Esophagus muscularis mucosa (tissue), 4 donors: ENCODE measurements around the gene SIGLEC10. TPM values are rescaled to one million over a fixed set of nuclear protein-coding genes. Genes with fewer than 3 reads are reported as not detected.
A peak's percentile ranks its signal among the peaks of the same experiment; 100 is the strongest.

Experiments
- DNase-seq: peaks from one replicate; pipeline ENCODE4 v3.0.0-alpha.2; 2017; ENCODE audit errors: extremely low spot score
- H3K27ac ChIP-seq, 4 donors: fragments of 200-600 bp; sonication (generic); replicated peaks in 1 of 4; 1 replicate in 3 of 4; 2 replicates in 1 of 4; pipeline ENCODE4 v1.5.1; 2016 to 2019; ENCODE audit warnings: mild to moderate bottlenecking in 1 of 4
- H3K27me3 ChIP-seq, 4 donors: fragments of 200-600 bp; sonication (generic); one replicate each; pipeline versions ENCODE4 v1.5.1 to v1.6.0; 2016 to 2019
- H3K36me3 ChIP-seq, 4 donors: fragments of 200-600 bp; sonication (generic); one replicate each; pipeline ENCODE4 v1.5.1; 2016 to 2019
- H3K4me1 ChIP-seq, 4 donors: fragments of 200-600 bp; sonication (generic); one replicate each; pipeline ENCODE4 v1.5.1; 2016 to 2019
- H3K4me3 ChIP-seq, 4 donors: fragments of 200-600 bp; sonication (generic); 1 replicate in 2 of 4; 2 replicates in 2 of 4; pipeline ENCODE4 v1.5.1; 2016 to 2019; ENCODE audit warnings: mild to moderate bottlenecking in 4 of 4, moderate library complexity in 1 of 4
- H3K9me3 ChIP-seq, 4 donors: fragments of 200-600 bp; sonication (generic); 1 replicate in 3 of 4; 2 replicates in 1 of 4; pipeline ENCODE4 v1.5.1; 2016 to 2019
- CTCF ChIP-seq, 3 experiments: fragments of 200-600 bp in 2 of 3; fragments of 450-650 bp in 1 of 3; sonication (generic) in 2 of 3; IDR thresholded peaks; one replicate each; pipeline ENCODE4 v1.5.1; 2017 to 2019; ENCODE audit warnings: antibody characterized with exemption in 3 of 3, mild to moderate bottlenecking in 2 of 3, moderate library complexity in 1 of 3
- EP300 ChIP-seq: sonication (generic); formaldehyde crosslinking; IDR thresholded peaks from one replicate; pipeline ENCODE4 v1.6.1; 2017; ENCODE audit warnings: antibody characterized with exemption
- POLR2A ChIP-seq: fragments of 450-650 bp; IDR thresholded peaks from one replicate; pipeline ENCODE4 v1.6.1; 2017; ENCODE audit warnings: antibody characterized with exemption, moderate library complexity, mild to moderate bottlenecking, low read depth
- POLR2AphosphoS5 ChIP-seq, 2 donors: sonication (generic); formaldehyde crosslinking; IDR thresholded peaks; one replicate each; pipeline ENCODE4 v1.6.1; 2017; ENCODE audit warnings: antibody characterized with exemption in 2 of 2
- WGBS: methylation state at CpG from one replicate; pipeline ENCODE4 v1.1.5; 2018; 5-methylcytosine and 5-hydroxymethylcytosine counted together
- intact Hi-C: fragments of 100-400 bp; cut with DNase I; formaldehyde crosslinking; loops from one replicate; pipeline ENCODE4 v1.15.1; 2023
- total RNA-seq, 4 donors: library from RNA; depleted of rRNA; stranded (reverse); fragments of >200 nt; gene quantifications; one replicate each; pipeline versions ENCODE4 v1.1.0 to v1.2.1, GENCODE V29; 2016

Gene SIGLEC10
- total RNA-seq, 4 donors from 2014 or later: 1.4 to 4.1 (median 2.4) TPM

DNA sequence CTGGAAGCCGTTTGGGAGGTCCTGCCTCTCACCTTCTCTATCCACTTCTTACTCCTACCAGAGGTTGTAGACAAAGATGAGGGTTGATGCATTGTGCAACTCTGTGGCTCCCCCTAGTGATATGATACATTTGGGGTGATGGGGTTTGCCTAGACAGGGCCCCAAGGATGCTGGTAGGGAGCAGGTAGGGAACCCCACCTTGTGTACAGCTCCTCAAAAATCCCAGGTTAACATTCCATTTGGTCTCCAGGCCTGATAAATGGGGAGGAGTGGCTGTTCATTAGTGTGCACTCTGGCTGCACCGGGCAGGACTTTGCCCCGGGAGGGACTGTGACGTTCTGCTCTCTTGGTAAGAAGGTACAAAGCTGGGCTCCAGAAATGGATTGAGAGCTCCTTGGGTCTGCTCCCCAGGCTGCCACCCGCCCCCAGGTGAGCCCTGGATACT lies 21.6 kb upstream of the SIGLEC10 start:
- H3K9me3 ChIP-seq: no peaks in the 10 kb centered on the region
- TF ChIP-seq POLR2A (no peak), CTCF (IDR thresholded peaks at IDR 0.05) (peak in 2 of 3 experiments; percentile 42 to 46)
- DNase-seq: no peak
- H3K27me3 ChIP-seq: peaks cover 0 to 86% (median 0%) of the 10 kb centered on the region in 4 donors
- WGBS: 51% methylated on average over 5 of the region's 5 CpGs
- H3K4me3 ChIP-seq: no peak overlapping the region
- H3K4me1 ChIP-seq: no peaks in the 10 kb centered on the region
- no peaks in the 10 kb centered on the region for H3K36me3 ChIP-seq
- intact Hi-C loops: loop anchor here (2.0 kb wide), 1 partner anchor 100 kb away; no protein-coding TSS in a partner anchor
- no peak overlapping the region for H3K27ac ChIP-seq

DNA sequence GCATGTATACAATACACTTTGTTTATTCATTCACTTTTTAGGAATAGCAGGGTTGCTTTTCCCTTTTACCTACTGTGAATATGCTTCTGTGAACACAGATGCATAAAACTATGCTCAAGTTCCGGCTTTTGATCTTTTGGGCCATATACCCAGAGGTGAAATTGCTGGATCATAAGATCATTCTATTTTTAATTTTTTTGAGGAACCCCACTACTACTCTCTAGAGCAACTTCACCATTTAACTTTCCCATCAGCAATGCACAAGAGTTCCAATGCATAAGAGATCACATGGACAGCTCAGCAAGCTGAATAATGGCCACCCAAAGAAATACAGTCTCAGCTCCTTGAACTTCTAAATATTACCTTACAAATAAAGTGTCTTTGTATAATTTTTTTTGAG lies 17.0 kb upstream of the SIGLEC10 start:
- Histone ChIP-seq H3K9me3 (no peaks in the 10 kb centered on the region), H3K36me3 (no peaks in the 10 kb centered on the region), H3K4me3 (no peak overlapping the region), H3K27me3 (peaks cover 0 to 55% (median 0%) of the 10 kb centered on the region in 4 donors), H3K4me1 (no peaks in the 10 kb centered on the region), H3K27ac (no peak overlapping the region)
- 69% methylated on average over 1 of the region's 1 CpG for WGBS
- intact Hi-C loops: no loop called here
- DNase-seq: no peak
- TF ChIP-seq EP300: no peak
- no peak for TF ChIP-seq CTCF (IDR thresholded peaks at IDR 0.05)
- TF ChIP-seq POLR2AphosphoS5 (IDR thresholded peaks at IDR 0.05): no peak
- no peak for TF ChIP-seq POLR2A

- Histone ChIP-seq H3K4me1 (no peaks in the 10 kb centered on the region), H3K36me3 (no peaks in the 10 kb centered on the region), H3K4me3 (no peak overlapping the region), H3K9me3 (no peaks in the 10 kb centered on the region), H3K27me3 (peaks cover 0 to 40% (median 0%) of the 10 kb centered on the region in 4 donors), H3K27ac (no peak overlapping the region)
- 57% methylated on average over 4 of the region's 4 CpGs for WGBS
- no peak for TF ChIP-seq EP300
- TF ChIP-seq POLR2A: no peak
- no peak for TF ChIP-seq POLR2AphosphoS5 (IDR thresholded peaks at IDR 0.05)
- TF ChIP-seq CTCF (IDR thresholded peaks at IDR 0.05): no peak
- DNase-seq: no peak
- intact Hi-C loops: no loop called here
These were observed 15.6 kb upstream of the SIGLEC10 start for GRCh38 chr19:51433043-51433442.

GRCh38 chr19:51431124-51431523 lies 13.7 kb upstream of the SIGLEC10 start:
- no peak overlapping the region for H3K4me3 ChIP-seq
- intact Hi-C loops: no loop called here
- 60% methylated on average over 3 of the region's 3 CpGs for WGBS

More at GRCh38 chr19:51431124-51431523, 13.7 kb upstream of the SIGLEC10 start:
- peak in 1 of 2 donors; percentile 16 for TF ChIP-seq POLR2AphosphoS5 (IDR thresholded peaks at IDR 0.05)
- no peak for TF ChIP-seq CTCF (IDR thresholded peaks at IDR 0.05)
- no peak for DNase-seq
- Histone ChIP-seq H3K36me3 (no peaks in the 10 kb centered on the region), H3K9me3 (no peaks in the 10 kb centered on the region), H3K27me3 (peaks cover 0 to 36% (median 0%) of the 10 kb centered on the region in 4 donors), H3K4me1 (no peaks in the 10 kb centered on the region), H3K27ac (no peak overlapping the region)
